H1 (cell line): ENCODE data around the gene AFTPH. TPM values are rescaled to one million over a fixed set of nuclear protein-coding genes. Genes with fewer than 3 reads are reported as not detected.

Experiments used
- CTCF ChIA-PET: fragments of 300-600 bp; sonication (Branson Sonifier 250); formaldehyde crosslinking; loops from one replicate; lab custom pipeline; 2021; ENCODE audit not compliant: partially characterized antibody; lab: Charles Lee
- POLR2A ChIA-PET: fragments of 300-600 bp; sonication (Branson Sonifier 250); formaldehyde crosslinking; loops from one replicate; lab custom pipeline; 2021; ENCODE audit warnings: inconsistent platforms; ENCODE audit not compliant: partially characterized antibody; lab: Charles Lee
- DNase-seq, 2 experiments: peaks; one replicate each; pipeline versions ENCODE4 v3.0.0 to v3.0.0-alpha.2; 2010 to 2022; ENCODE audit warnings: low spot score in 2 of 2, low read depth in 1 of 2, mixed read lengths in 1 of 2
- FAIRE-seq: peaks from 2 replicates; lab custom pipeline; 2011; peaks lifted over from hg19 to GRCh38; lab: Jason Lieb, UNC
- H2AFZ ChIP-seq: 2 replicates; pipeline ENCODE4 v1.8.1; 2012; ENCODE audit warnings: low read length, inconsistent platforms
- H2AK5ac ChIP-seq: 2 replicates; pipeline ENCODE4 v1.6.1; 2013; ENCODE audit warnings: low read depth, low read length
- H2BK120ac ChIP-seq: replicated peaks from 2 replicates; pipeline ENCODE3; 2013; ENCODE audit warnings: low read depth, low read length, inconsistent platforms
- H2BK12ac ChIP-seq: 2 replicates; pipeline ENCODE4 v1.6.1; 2013; ENCODE audit warnings: low read depth, low read length
- H2BK15ac ChIP-seq: 2 replicates; pipeline ENCODE4 v1.6.1; 2013; ENCODE audit warnings: low read length
- H2BK20ac ChIP-seq: 2 replicates; pipeline ENCODE4 v1.6.1; 2013; ENCODE audit warnings: low read length
- H2BK5ac ChIP-seq: 2 replicates; pipeline ENCODE4 v1.6.1; 2013; ENCODE audit warnings: low read depth, low read length
- H3K14ac ChIP-seq: 2 replicates; pipeline ENCODE4 v1.6.1; 2013; ENCODE audit warnings: inconsistent platforms; ENCODE audit not compliant: insufficient read length
- H3K18ac ChIP-seq: 2 replicates; pipeline ENCODE4 v1.6.1; 2013; ENCODE audit warnings: low read length; ENCODE audit errors: extremely low read depth
- H3K23ac ChIP-seq: 2 replicates; pipeline ENCODE4 v1.6.1; 2013; ENCODE audit warnings: inconsistent platforms; ENCODE audit not compliant: insufficient read length
- H3K23me2 ChIP-seq: 2 replicates; pipeline ENCODE4 v1.6.1; 2013; ENCODE audit warnings: low read depth, low read length
- H3K27ac ChIP-seq: 2 replicates; pipeline ENCODE4 v1.6.1; 2011; ENCODE audit warnings: low read depth, low read length, inconsistent platforms
- H3K27me3 ChIP-seq, 4 experiments: replicated peaks in 1 of 4; 1 replicate in 1 of 4; 2 replicates in 3 of 4; pipeline versions ENCODE4 v1.6.1 to v1.8.1; 2011 to 2013; ENCODE audit warnings: low read length in 3 of 4, mild to moderate bottlenecking in 3 of 4, inconsistent platforms in 2 of 4, mixed read lengths in 2 of 4, moderate library complexity in 1 of 4; ENCODE audit not compliant: control insufficient read depth in 3 of 4, insufficient read depth in 3 of 4; ENCODE audit errors: extremely low read depth in 1 of 4
- H3K36me3 ChIP-seq, 4 experiments: 2 replicates each; pipeline versions ENCODE4 v1.6.1 to v1.8.1; 2011 to 2013; ENCODE audit warnings: mild to moderate bottlenecking in 4 of 4, low read length in 3 of 4, moderate library complexity in 2 of 4, control low read depth in 1 of 4, inconsistent platforms in 1 of 4; ENCODE audit not compliant: insufficient read depth in 4 of 4, control insufficient read depth in 2 of 4
- H3K4ac ChIP-seq: replicated peaks from 2 replicates; pipeline ENCODE3; 2013; ENCODE audit warnings: low read length, low read depth, mixed read lengths, inconsistent platforms; ENCODE audit not compliant: insufficient read length
- H3K4me1 ChIP-seq, 4 experiments: replicated peaks in 1 of 4; 1 replicate in 1 of 4; 2 replicates in 3 of 4; pipeline versions ENCODE4 v1.6.1 to v1.8.1; 2011 to 2013; ENCODE audit warnings: low read length in 3 of 4, inconsistent platforms in 2 of 4, mixed read lengths in 1 of 4; ENCODE audit not compliant: insufficient read depth in 4 of 4, control insufficient read depth in 3 of 4
- H3K4me2 ChIP-seq, 2 experiments: 2 replicates each; pipeline versions ENCODE4 v1.6.1 to v1.8.1; 2011 to 2013; ENCODE audit warnings: low read depth in 2 of 2, low read length in 2 of 2, control low read depth in 1 of 2, inconsistent platforms in 1 of 2, mild to moderate bottlenecking in 1 of 2; ENCODE audit not compliant: insufficient read depth in 1 of 2
- H3K4me3 ChIP-seq, 4 experiments: fragments of 200-600, 300-600 bp in 1 of 4; sonication (generic), shearing (Covaris generic), sonication (Bioruptor Twin) in 1 of 4; 2 replicates each; pipeline versions ENCODE4 v1.5.1 to v1.8.1; 2011 to 2016; ENCODE audit warnings: low read length in 4 of 4, low read depth in 3 of 4, control low read depth in 2 of 4, inconsistent platforms in 2 of 4, mild to moderate bottlenecking in 2 of 4, mixed read lengths in 1 of 4, moderate library complexity in 1 of 4; ENCODE audit not compliant: insufficient read depth in 2 of 4; ENCODE audit errors: extremely low read depth in 1 of 4
- H3K56ac ChIP-seq: replicated peaks from 2 replicates; pipeline ENCODE3; 2013; ENCODE audit warnings: low read depth, mild to moderate bottlenecking, mixed read lengths, low read length, inconsistent platforms; ENCODE audit not compliant: insufficient read length
- H3K79me1 ChIP-seq: 2 replicates; pipeline ENCODE4 v1.6.1; 2013; ENCODE audit warnings: low read depth, low read length, control low read depth
- H3K79me2 ChIP-seq, 2 experiments: 2 replicates each; pipeline versions ENCODE4 v1.6.1 to v1.8.1; 2012 to 2013; ENCODE audit warnings: low read length in 2 of 2, mild to moderate bottlenecking in 2 of 2, inconsistent platforms in 1 of 2; ENCODE audit not compliant: insufficient read depth in 2 of 2, control insufficient read depth in 1 of 2
- H3K9ac ChIP-seq, 4 experiments: replicated peaks in 1 of 4; 1 replicate in 1 of 4; 2 replicates in 3 of 4; pipeline versions ENCODE4 v1.6.1 to v1.8.1; 2011 to 2013; ENCODE audit warnings: low read depth in 3 of 4, low read length in 3 of 4, control low read depth in 2 of 4, mild to moderate bottlenecking in 2 of 4, moderate library complexity in 2 of 4, inconsistent platforms in 1 of 4; ENCODE audit errors: extremely low read depth in 1 of 4
- H3K9me3 ChIP-seq, 2 experiments: 2 replicates each; pipeline versions ENCODE4 v1.6.1 to v1.8.1; 2012 to 2013; ENCODE audit warnings: mild to moderate bottlenecking in 2 of 2, moderate library complexity in 2 of 2, control low read depth in 1 of 2, inconsistent platforms in 1 of 2, low read depth in 1 of 2, low read length in 1 of 2, mixed read lengths in 1 of 2; ENCODE audit not compliant: insufficient read depth in 2 of 2
- H4K20me1 ChIP-seq, 2 experiments: replicated peaks in 1 of 2; 2 replicates each; pipeline versions ENCODE3 to v1.8.1; 2011 to 2013; ENCODE audit warnings: inconsistent platforms in 2 of 2, low read length in 2 of 2, mild to moderate bottlenecking in 1 of 2; ENCODE audit not compliant: insufficient read depth in 2 of 2, control insufficient read depth in 1 of 2
- H4K5ac ChIP-seq: 2 replicates; pipeline ENCODE4 v1.6.1; 2013; ENCODE audit warnings: low read length, low read depth, mixed read lengths, inconsistent platforms; ENCODE audit not compliant: insufficient read length
- H4K8ac ChIP-seq: 2 replicates; pipeline ENCODE4 v1.8.0; 2013; ENCODE audit warnings: mild to moderate bottlenecking, moderate library complexity, low read length, inconsistent platforms; ENCODE audit not compliant: insufficient read depth; ENCODE audit errors: extremely low read depth
- H4K91ac ChIP-seq: replicated peaks from 2 replicates; pipeline ENCODE3; 2013; ENCODE audit warnings: low read length, mixed read lengths, inconsistent platforms; ENCODE audit not compliant: insufficient read length
- CBX8 ChIP-seq: fragments of 300-800, 300-1000 bp; sonication (generic); IDR thresholded peaks from 2 replicates; pipeline ENCODE4 v1.7.1; 2016; ENCODE audit warnings: low read depth, low read length, borderline replicate concordance
- CTCF ChIP-seq, 3 experiments: IDR thresholded peaks; 1 replicate in 2 of 3; 2 replicates in 1 of 3; pipeline versions ENCODE4 v1.5.1 to v1.6.1; 2011; ENCODE audit warnings: low read length in 3 of 3, mild to moderate bottlenecking in 3 of 3, inconsistent platforms in 2 of 3, low read depth in 1 of 3, moderate library complexity in 1 of 3; ENCODE audit not compliant: insufficient read depth in 1 of 3; ENCODE audit errors: control extremely low read depth in 1 of 3
- EP300 ChIP-seq, 2 experiments: IDR thresholded peaks; 1 replicate in 1 of 2; 2 replicates in 1 of 2; pipeline ENCODE4 v1.6.1; 2011 to 2012; ENCODE audit warnings: low read depth in 2 of 2, low read length in 2 of 2, mild to moderate bottlenecking in 2 of 2, borderline replicate concordance in 1 of 2, inconsistent platforms in 1 of 2, moderate library complexity in 1 of 2
- HDAC6 ChIP-seq: IDR thresholded peaks from one replicate; pipeline ENCODE4 v1.7.1; 2012; ENCODE audit warnings: low read depth, mild to moderate bottlenecking, inconsistent platforms, low read length, moderate library complexity
- KDM4A ChIP-seq: IDR thresholded peaks from one replicate; pipeline ENCODE4 v1.7.1; 2012; ENCODE audit warnings: low read depth, mild to moderate bottlenecking, moderate library complexity, low read length, inconsistent platforms; ENCODE audit not compliant: severe bottlenecking
- RAD21 ChIP-seq, 2 experiments: IDR thresholded peaks in 1 of 2; conservative IDR thresholded peaks in 1 of 2; 2 replicates each; pipeline ENCODE4 v1.6.1; 2011; ENCODE audit warnings: low read depth in 2 of 2, low read length in 2 of 2, improper control_type of control experiment in 1 of 2, inconsistent platforms in 1 of 2, mild to moderate bottlenecking in 1 of 2, moderate library complexity in 1 of 2
- RBBP5 ChIP-seq: IDR thresholded peaks from 2 replicates; pipeline ENCODE4 v1.7.1; 2012; ENCODE audit warnings: low read depth, mild to moderate bottlenecking, inconsistent platforms, low read length, moderate library complexity, borderline replicate concordance
- SIX5 ChIP-seq: IDR thresholded peaks from 2 replicates; pipeline ENCODE4 v1.6.1; 2011; ENCODE audit warnings: mild to moderate bottlenecking, low read depth, low read length
- WGBS, 2 experiments: shearing (Covaris generic) in 1 of 2; methylation state at CpG; one replicate each; pipeline versions ENCODE4 v1.1.6 to v1.1.7; 2013 to 2015; ENCODE audit warnings: low lambda C conversion rate in 2 of 2, mixed read lengths in 2 of 2, inconsistent platforms in 1 of 2, low coverage in 1 of 2, missing lambda C conversion rate in 1 of 2; ENCODE audit not compliant: insufficient replicate concordance in 2 of 2, insufficient coverage in 1 of 2, insufficient read length in 1 of 2; ENCODE audit errors: extremely low coverage in 1 of 2, missing lambda C conversion rate in 1 of 2; 5-methylcytosine and 5-hydroxymethylcytosine counted together
- polyA plus RNA-seq, 7 experiments: library from polyadenylated mRNA; depleted of rRNA in 3 of 7; stranded (reverse) in 5 of 7; unstranded in 2 of 7; fragments of >200 nt in 5 of 7; fragments of 200-250 nt in 2 of 7; gene quantifications; 1 replicate in 5 of 7; 2 replicates in 1 of 7; 4 replicates in 1 of 7; pipeline versions ENCODE4 v1.2.1 to v1.2.3, GENCODE V29; 2011 to 2013; ENCODE audit warnings: missing spikeins in 2 of 7, mixed read lengths in 2 of 7
- total RNA-seq: library from RNA; stranded (reverse); fragmentation: NEBNext Ultra II Directional; extraction: Animal tissue kit (Norgen Biotek cat#: 25700); gene quantifications from 2 replicates; pipeline ENCODE4 v1.2.1, GENCODE V29; 2021

The AFTPH gene
- total and polyA plus RNA-seq, 2 of the 8 experiments (the other 6 are each of a cell fraction or from before 2014, with no cell fraction given), result 7.3 to 15.0 TPM

- H4K20me1 ChIP-seq, result no peaks in the 10 kb centered on the region
- no peak overlapping the region for H3K4ac ChIP-seq
- H3K14ac ChIP-seq, result no peak overlapping the region
- H3K27ac ChIP-seq, result no peak overlapping the region
- no peak for FAIRE-seq
- CTCF ChIA-PET, result interaction anchor here (0.6 to 23.0 kb wide), 15 partner anchors 8 to 530 kb away, joined by 3 to 389 read pairs (median 4); partner anchors contain the start of gene CEP68
- H2AFZ ChIP-seq, result no peak overlapping the region
- H3K79me2 ChIP-seq, result no peaks in the 10 kb centered on the region
- H2BK20ac ChIP-seq, result 0 out of 2 replicates have a peak overlapping the region, but pooled peaks have one; percentile 16
- H3K23ac ChIP-seq, result no peak overlapping the region
- peaks cover 0 to 16% (median 4%) of the 10 kb centered on the region in 4 experiments; a peak in 4 of 7 replicates for H3K4me1 ChIP-seq
- H3K27me3 ChIP-seq, result no peaks in the 10 kb centered on the region; a peak in 1 of 7 replicates
- no peak overlapping the region for H3K18ac ChIP-seq
- H3K36me3 ChIP-seq, result no peaks in the 10 kb centered on the region
- H3K23me2 ChIP-seq, result no peaks in the 10 kb centered on the region; the same call in 1 of the 2 replicates
- no peak overlapping the region for H2BK15ac ChIP-seq
- no peak overlapping the region for H4K91ac ChIP-seq
- no peaks in the 10 kb centered on the region for H3K79me1 ChIP-seq
- H2BK5ac ChIP-seq, result no peak overlapping the region
- H2BK12ac ChIP-seq, result no peak overlapping the region
- H3K9ac ChIP-seq, result no peak overlapping the region
- H3K9me3 ChIP-seq, result no peaks in the 10 kb centered on the region
- no peak for DNase-seq
- no peak overlapping the region for H4K5ac ChIP-seq
- POLR2A ChIA-PET, result interaction anchor here (0.5 to 0.6 kb wide), 2 partner anchors 261 to 624 kb away, joined by 3 read pairs; no protein-coding TSS in a partner anchor
- no peak overlapping the region for H3K56ac ChIP-seq
- H4K8ac ChIP-seq, result 0 out of 2 replicates have a peak overlapping the region, but pooled peaks have one; percentile 11
- H3K4me3 ChIP-seq, result no peak overlapping the region
- H2BK120ac ChIP-seq, result no peak overlapping the region
- no peak overlapping the region for H3K4me2 ChIP-seq
- WGBS, 2 experiments, result 91% methylated on average over 7 of the region's 7 CpGs; no CpG with 5 or more reads in 1 of the 2 experiments
- H2AK5ac ChIP-seq, result no peak overlapping the region
- TF ChIP-seq RAD21 (IDR thresholded peaks at IDR 0.05 in 1 of 2, conservative IDR thresholded peaks at IDR 0.05 in 1 of 2; ENCODE audit: low read depth in 2 of 2, low read length in 2 of 2) (peak in 1 of 2 experiments; percentile 20; a peak in 1 of 4 replicates), SIX5 (no peak), HDAC6 (no peak), CBX8 (no peak), RBBP5 (no peak), CTCF (IDR thresholded peaks at IDR 0.05; ENCODE audit: control extremely low read depth in 1 of 3, insufficient read depth in 1 of 3, low read depth in 1 of 3, low read length in 3 of 3) (peak in 1 of 3 experiments; percentile 4; a peak in 1 of 4 replicates), KDM4A (no peak), EP300 (IDR thresholded peaks at IDR 0.05; ENCODE audit: borderline replicate concordance in 1 of 2, low read depth in 2 of 2, low read length in 2 of 2) (no peak)
These were observed 91.9 kb downstream of the AFTPH start for GRCh38 chr2:64615844-64616536.
